HL-60 (cell line): ENCODE results near the gene GSTT2B.
"Not testable (repeated sequence)": the region's sequence is repeated elsewhere in the genome, so short reads cannot be mapped to it uniquely, and the experiment has no call there.

Experiments
- CTCF ChIP-seq: IDR thresholded peaks from one replicate; pipeline ENCODE4 v1.5.1; 2011; ENCODE audit warnings: low read length, control low read depth, inconsistent platforms; ENCODE audit not compliant: insufficient read depth
- POLR2AphosphoS5 ChIP-seq: IDR thresholded peaks from 2 replicates; pipeline ENCODE4 v1.6.1; 2012; ENCODE audit warnings: low read depth
- REST ChIP-seq: IDR thresholded peaks from 2 replicates; pipeline ENCODE4 v1.6.1; 2012; ENCODE audit warnings: low read depth; ENCODE audit not compliant: insufficient replicate concordance

GRCh38 chr22:23956301-23956900 is 4.6 kb downstream of the GSTT2B start:
- TF ChIP-seq CTCF = peak; percentile 79
- not testable (repeated sequence) for TF ChIP-seq POLR2AphosphoS5, REST
